Ishikawa (cell line): ENCODE measurements around the gene EMX1.

Experiments used
- CEBPB ChIP-seq: IDR thresholded peaks from 2 replicates; pipeline ENCODE4 v1.6.1; 2012
- CREB1 ChIP-seq: IDR thresholded peaks from 2 replicates; pipeline ENCODE4 v1.6.1; 2012; ENCODE audit warnings: low read depth
- EGR1 ChIP-seq: IDR thresholded peaks from 2 replicates; pipeline ENCODE4 v1.6.1; 2012
- EP300 ChIP-seq: IDR thresholded peaks from 2 replicates; pipeline ENCODE4 v1.6.1; 2012; ENCODE audit warnings: borderline replicate concordance
- FOXM1 ChIP-seq: IDR thresholded peaks from 2 replicates; pipeline ENCODE4 v1.6.1; 2012; ENCODE audit warnings: low read depth, borderline replicate concordance
- MAX ChIP-seq: IDR thresholded peaks from 2 replicates; pipeline ENCODE4 v1.6.1; 2012
- NFIC ChIP-seq: IDR thresholded peaks from 2 replicates; pipeline ENCODE4 v1.6.1; 2012
- REST ChIP-seq: IDR thresholded peaks from 2 replicates; pipeline ENCODE4 v1.6.1; 2012; ENCODE audit warnings: low read depth, mild to moderate bottlenecking
- TAF1 ChIP-seq: IDR thresholded peaks from 2 replicates; pipeline ENCODE4 v1.6.1; 2012; ENCODE audit warnings: low read depth, mild to moderate bottlenecking
- TCF12 ChIP-seq: IDR thresholded peaks from 2 replicates; pipeline ENCODE4 v1.6.1; 2012; ENCODE audit warnings: low read depth
- TEAD4 ChIP-seq: IDR thresholded peaks from 2 replicates; pipeline ENCODE4 v1.6.1; 2012
- USF1 ChIP-seq: IDR thresholded peaks from 2 replicates; pipeline ENCODE4 v1.6.1; 2012

DNA sequence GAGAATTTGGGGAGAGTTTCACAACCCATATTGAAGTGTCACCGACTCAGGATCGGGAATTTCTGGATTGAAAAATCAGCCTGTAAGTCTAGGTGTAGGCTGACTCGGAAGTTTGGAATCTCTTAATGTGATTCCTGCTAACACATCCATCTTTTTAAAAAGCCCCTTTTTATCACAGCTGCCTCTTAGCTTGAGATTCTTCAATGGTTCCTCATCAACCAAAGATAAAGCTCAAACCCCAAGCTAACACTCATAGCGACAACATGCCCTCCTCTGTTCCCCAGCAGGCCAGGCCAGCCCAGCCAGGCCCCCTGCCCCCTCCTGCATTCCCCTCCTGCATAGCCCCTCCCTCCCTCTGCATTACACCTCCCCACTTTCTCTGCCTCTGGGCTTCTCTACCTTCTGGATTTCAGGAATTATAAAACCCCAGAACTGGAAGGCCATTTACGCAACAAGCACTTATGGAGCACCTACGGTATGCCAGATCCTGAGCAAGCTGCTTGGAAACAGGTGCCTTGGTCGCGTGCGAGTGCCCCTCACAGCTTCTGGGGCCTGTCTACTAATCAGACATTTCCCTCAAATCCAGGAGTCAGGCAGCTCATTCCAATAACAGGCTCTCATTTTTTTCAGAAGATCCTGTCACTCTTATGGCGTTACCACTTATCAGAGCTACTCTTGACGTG is 63.4 kb downstream of the EMX1 start:
- TF ChIP-seq TEAD4: no peak
- TF ChIP-seq MAX: no peak
- no peak for TF ChIP-seq TCF12
- no peak for TF ChIP-seq TAF1
- no peak for TF ChIP-seq EP300
- no peak for TF ChIP-seq REST
- no peak for TF ChIP-seq FOXM1
- TF ChIP-seq NFIC: no peak
- TF ChIP-seq USF1: no peak
- no peak for TF ChIP-seq CEBPB
- no peak for TF ChIP-seq EGR1
- TF ChIP-seq CREB1: no peak
